GM23338 (cell line): Measurements from ENCODE around the gene TPH2. TPM values are rescaled to one million over a fixed set of nuclear protein-coding genes. Genes with fewer than 3 reads are reported as not detected.

ENCODE experiments used
- ATAC-seq: fragments of 200-7000 bp; cut with Tn5 transposase; 3 replicates; pipeline ENCODE4 v1.9.1; 2020
- DNase-seq: peaks from one replicate; pipeline ENCODE4 v3.0.0-alpha.2; 2015; ENCODE audit warnings: low spot score
- H2AFZ ChIP-seq: fragments of 200-600 bp; sonication (generic); 2 replicates; pipeline ENCODE4 v1.8.0; 2016; ENCODE audit warnings: antibody characterized with exemption, mild to moderate bottlenecking, moderate library complexity
- H3F3A ChIP-seq: fragments of 200-600 bp; sonication (generic); replicated peaks from 2 replicates; pipeline ENCODE4 v1.8.0; 2017; ENCODE audit warnings: antibody characterized with exemption, mixed run types, low read depth
- H3K27ac ChIP-seq: fragments of 200-600 bp; sonication (generic); 2 replicates; pipeline ENCODE4 v1.6.1; 2016; ENCODE audit warnings: low read depth
- H3K27me3 ChIP-seq: fragments of 200-600 bp; sonication (generic); 2 replicates; pipeline ENCODE4 v1.8.0; 2016; ENCODE audit warnings: mild to moderate bottlenecking, mixed run types, moderate library complexity; ENCODE audit not compliant: insufficient read depth
- H3K36me3 ChIP-seq: fragments of 200-600 bp; sonication (generic); 2 replicates; pipeline ENCODE4 v1.8.0; 2016; ENCODE audit warnings: mild to moderate bottlenecking; ENCODE audit not compliant: insufficient read depth
- H3K4me1 ChIP-seq: fragments of 200-600 bp; sonication (generic); 2 replicates; pipeline ENCODE4 v1.8.0; 2016; ENCODE audit warnings: mild to moderate bottlenecking, moderate library complexity; ENCODE audit not compliant: insufficient read depth
- H3K4me2 ChIP-seq: fragments of 200-600 bp; sonication (generic); 2 replicates; pipeline ENCODE4 v1.7.1; 2017; ENCODE audit warnings: mixed run types
- H3K4me3 ChIP-seq: fragments of 200-600 bp; sonication (generic); 2 replicates; pipeline ENCODE4 v1.6.1; 2016; ENCODE audit warnings: mixed run types
- H3K79me2 ChIP-seq: fragments of 200-600 bp; sonication (generic); replicated peaks from 2 replicates; pipeline ENCODE4 v1.8.0; 2017; ENCODE audit warnings: mild to moderate bottlenecking; ENCODE audit not compliant: insufficient read depth
- H3K9me2 ChIP-seq: fragments of 200-600 bp; sonication (generic); 2 replicates; pipeline ENCODE4 v1.8.0; 2017; ENCODE audit not compliant: insufficient read depth
- H4K20me1 ChIP-seq: fragments of 200-600 bp; sonication (generic); replicated peaks from 2 replicates; pipeline ENCODE4 v1.8.0; 2017; ENCODE audit warnings: mild to moderate bottlenecking; ENCODE audit not compliant: insufficient read depth
- H3K27ac Mint-ChIP-seq: 2 replicates; pipeline ENCODE4 v1.8.0; 2020; ENCODE audit warnings: inconsistent platforms, mild to moderate bottlenecking, moderate library complexity, mixed read lengths
- H3K27me3 Mint-ChIP-seq: 3 replicates; pipeline ENCODE4 v1.8.0; 2022; ENCODE audit warnings: low read depth, mild to moderate bottlenecking, moderate library complexity, mixed read lengths, inconsistent platforms; ENCODE audit not compliant: insufficient read depth, poor library complexity
- H3K36me3 Mint-ChIP-seq: 3 replicates; pipeline ENCODE4 v1.8.0; 2021; ENCODE audit warnings: low read depth, mild to moderate bottlenecking, inconsistent platforms, moderate library complexity, mixed read lengths
- H3K4me1 Mint-ChIP-seq: 3 replicates; pipeline ENCODE4 v1.8.0; 2020; ENCODE audit warnings: mild to moderate bottlenecking, inconsistent platforms, mixed read lengths
- H3K4me3 Mint-ChIP-seq: 3 replicates; pipeline ENCODE4 v1.8.0; 2021; ENCODE audit warnings: moderate library complexity, mild to moderate bottlenecking, inconsistent platforms, mixed read lengths
- H3K9me3 Mint-ChIP-seq: 3 replicates; pipeline ENCODE4 v1.8.0; 2020; ENCODE audit warnings: moderate library complexity, mild to moderate bottlenecking, inconsistent platforms, mixed read lengths
- CREB1 ChIP-seq: fragments of 250-450 bp; sonication (Bioruptor Pico); IDR thresholded peaks from 2 replicates; pipeline ENCODE4 v1.5.0; 2020; ENCODE audit warnings: low read depth, mild to moderate bottlenecking, moderate library complexity
- CTCF ChIP-seq, 2 experiments: fragments of 200-600 bp in 1 of 2; sonication (generic) in 1 of 2; conservative IDR thresholded peaks; 2 replicates each; pipeline versions ENCODE4 v1.5.1 to v1.6.1; 2016 to 2017; ENCODE audit warnings: antibody characterized with exemption in 2 of 2, low read depth in 2 of 2, mild to moderate bottlenecking in 2 of 2, moderate library complexity in 1 of 2
- ETS1 ChIP-seq: IDR thresholded peaks from 2 replicates; pipeline ENCODE4 v1.6.1; 2016; ENCODE audit warnings: antibody characterized with exemption
- EZH2phosphoT487 ChIP-seq: fragments of 200-600 bp; sonication (generic); IDR thresholded peaks from one replicate; pipeline ENCODE4 v1.8.1; 2018; ENCODE audit warnings: antibody characterized with exemption; ENCODE audit not compliant: unreplicated experiment
- JUNB ChIP-seq: IDR thresholded peaks from one replicate; pipeline ENCODE4 v1.6.1; 2016; ENCODE audit warnings: antibody characterized with exemption; ENCODE audit not compliant: unreplicated experiment
- NANOG ChIP-seq: IDR thresholded peaks from 2 replicates; pipeline ENCODE4 v1.6.1; 2016; ENCODE audit warnings: antibody characterized with exemption, borderline replicate concordance
- POLR2AphosphoS5 ChIP-seq: IDR thresholded peaks from 2 replicates; pipeline ENCODE4 v1.6.1; 2016; ENCODE audit warnings: antibody characterized with exemption, low read depth
- REST ChIP-seq: IDR thresholded peaks from one replicate; pipeline ENCODE4 v1.6.1; 2018; ENCODE audit warnings: antibody characterized with exemption; ENCODE audit not compliant: unreplicated experiment
- STAT1 ChIP-seq: IDR thresholded peaks from one replicate; pipeline ENCODE4 v1.6.1; 2016; ENCODE audit warnings: antibody characterized with exemption; ENCODE audit not compliant: unreplicated experiment
- ZNF114 ChIP-seq: fragments of 250-450 bp; sonication (Bioruptor Pico); IDR thresholded peaks from 2 replicates; pipeline ENCODE4 v1.5.0; 2020; ENCODE audit warnings: mild to moderate bottlenecking, moderate library complexity
- ZNF331 ChIP-seq: fragments of 250-450 bp; sonication (Bioruptor Pico); IDR thresholded peaks from 2 replicates; pipeline ENCODE4 v1.5.0; 2020; ENCODE audit warnings: low read depth, mild to moderate bottlenecking, moderate library complexity
- ZNF462 ChIP-seq: fragments of 250-450 bp; sonication (Bioruptor Pico); IDR thresholded peaks from 2 replicates; pipeline ENCODE4 v1.5.0; 2020; ENCODE audit warnings: mild to moderate bottlenecking, moderate library complexity
- polyA plus RNA-seq: library from polyadenylated mRNA; unstranded; fragments of >200 nt; fragmentation: Nextera tagmentation; extraction: Ambion mirVana; gene quantifications from 2 replicates; pipeline ENCODE4 v1.2.1, GENCODE V29; 2016
- total RNA-seq: library from RNA; depleted of rRNA; stranded (reverse); fragments of >200 nt; shearing (Covaris generic); gene quantifications from 2 replicates; pipeline ENCODE4 v1.2.3, GENCODE V29; 2014

The TPH2 gene
- total and polyA plus RNA-seq, 2 experiments from 2014 or later, result 0.94 to 1.4 TPM

GRCh38 chr12:71945883-71946282, 7.2 kb downstream of the TPH2 start:
- Histone ChIP-seq H3K36me3 (no peaks in the 10 kb centered on the region), H3K4me3 (no peak overlapping the region), H3K27ac (no peak overlapping the region), H3K4me1 (peaks cover 50% of the 10 kb centered on the region), H3K9me2 (no peaks in the 10 kb centered on the region), H4K20me1 (no peaks in the 10 kb centered on the region), H3K79me2 (no peaks in the 10 kb centered on the region), H3K4me2 (no peak overlapping the region), H3F3A (peaks cover 8% of the 10 kb centered on the region), H3K27me3 (no peaks in the 10 kb centered on the region), H2AFZ (no peak overlapping the region)
- Mint-ChIP-seq H3K27me3 (peaks cover 2% of the 10 kb centered on the region), H3K4me3 (no peak overlapping the region), H3K4me1 (peaks cover 87% of the 10 kb centered on the region), H3K9me3 (no peaks in the 10 kb centered on the region), H3K27ac (no peak overlapping the region; the same call in 1 of the 2 replicates), H3K36me3 (no peaks in the 10 kb centered on the region)
- ATAC-seq (no peak), DNase-seq (no peak)
- no peak for TF ChIP-seq CTCF (conservative IDR thresholded peaks at IDR 0.05; ENCODE audit: low read depth in 2 of 2)
- no peak for TF ChIP-seq ZNF462 (CRISPR knock-in tag)
- no peak for TF ChIP-seq STAT1
- TF ChIP-seq ETS1, result no peak
- no peak for TF ChIP-seq NANOG
- TF ChIP-seq ZNF114 (CRISPR knock-in tag), result no peak
- TF ChIP-seq POLR2AphosphoS5, result no peak
- no peak for TF ChIP-seq ZNF331 (CRISPR knock-in tag)
- TF ChIP-seq EZH2phosphoT487, result no peak
- TF ChIP-seq CREB1 (CRISPR knock-in tag), result no peak
- no peak for TF ChIP-seq REST
- no peak for TF ChIP-seq JUNB
